SK-N-SH (cell line): Measurements from ENCODE around the gene CCNY. TPM values are rescaled to one million over a fixed set of nuclear protein-coding genes. Genes with fewer than 3 reads are reported as not detected.

Experiments
- CTCF ChIA-PET: fragments of 300-600, 350-600 bp; formaldehyde crosslinking; extraction: SDS; loops from one replicate; lab custom pipeline; 2021; lab: Yijun Ruan, JAX
- POLR2A ChIA-PET: fragments of 350-600 bp; sonication (Branson Sonifier 250); formaldehyde crosslinking; extraction: SDS; loops from one replicate; lab custom pipeline; 2020; ENCODE audit warnings: antibody characterized with exemption, inconsistent platforms; lab: Yijun Ruan, JAX
- DNase-seq: peaks from one replicate; pipeline ENCODE4 v3.0.0; 2012
- H2AFZ ChIP-seq: fragments of 200-600 bp; sonication (generic); 2 replicates; pipeline ENCODE4 v1.8.1; 2016; ENCODE audit warnings: antibody characterized with exemption, mild to moderate bottlenecking, low read depth
- H3F3A ChIP-seq: fragments of 200-600 bp; sonication (generic); replicated peaks from 2 replicates; pipeline ENCODE3; 2016; ENCODE audit warnings: antibody characterized with exemption, mild to moderate bottlenecking; ENCODE audit not compliant: insufficient read depth
- H3K27ac ChIP-seq, 2 experiments: fragments of 200-500 bp in 1 of 2; fragments of 200-600 bp in 1 of 2; sonication (Bioruptor generic) in 1 of 2; sonication (generic), shearing (Covaris generic) in 1 of 2; 2 replicates each; pipeline versions ENCODE4 v1.5.1 to v1.6.1; 2014 to 2016; ENCODE audit warnings: low read depth in 2 of 2, inconsistent platforms in 1 of 2, low read length in 1 of 2, mild to moderate bottlenecking in 1 of 2, mixed read lengths in 1 of 2
- H3K27me3 ChIP-seq: fragments of 200-600 bp; sonication (generic), shearing (Covaris generic); 2 replicates; pipeline ENCODE4 v1.6.1; 2016; ENCODE audit warnings: mixed run types; ENCODE audit not compliant: insufficient read depth
- H3K36me3 ChIP-seq, 2 experiments: fragments of 200-500 bp in 1 of 2; fragments of 200-600 bp in 1 of 2; sonication (Bioruptor generic) in 1 of 2; sonication (generic) in 1 of 2; replicated peaks in 1 of 2; 2 replicates each; pipeline versions ENCODE3 to v1.5.1; 2014 to 2016; ENCODE audit warnings: low read length in 1 of 2, mild to moderate bottlenecking in 1 of 2; ENCODE audit not compliant: insufficient read depth in 2 of 2, control insufficient read depth in 1 of 2
- H3K4me1 ChIP-seq, 2 experiments: fragments of 200-500 bp in 1 of 2; fragments of 200-600 bp in 1 of 2; sonication (Bioruptor generic) in 1 of 2; sonication (generic), shearing (Covaris generic) in 1 of 2; 2 replicates each; pipeline versions ENCODE4 v1.5.1 to v1.6.1; 2014 to 2016; ENCODE audit warnings: low read depth in 1 of 2, low read length in 1 of 2, mixed run types in 1 of 2; ENCODE audit not compliant: insufficient read depth in 2 of 2, control insufficient read depth in 1 of 2
- H3K4me2 ChIP-seq: fragments of 200-600 bp; sonication (generic), shearing (Covaris generic); 2 replicates; pipeline ENCODE4 v1.6.1; 2017; ENCODE audit warnings: mixed run types
- H3K4me3 ChIP-seq, 2 experiments: fragments of 200-500 bp in 1 of 2; fragments of 200-600 bp in 1 of 2; sonication (Bioruptor generic) in 1 of 2; sonication (generic), shearing (Covaris generic) in 1 of 2; 2 replicates each; pipeline versions ENCODE4 v1.5.1 to v1.8.1; 2014 to 2016; ENCODE audit warnings: low read depth in 2 of 2, inconsistent platforms in 1 of 2, low read length in 1 of 2, mild to moderate bottlenecking in 1 of 2, mixed read lengths in 1 of 2, moderate library complexity in 1 of 2
- H3K79me2 ChIP-seq: fragments of 200-600 bp; sonication (generic); 2 replicates; pipeline ENCODE4 v1.8.1; 2017; ENCODE audit warnings: mild to moderate bottlenecking; ENCODE audit not compliant: insufficient read depth
- H3K9ac ChIP-seq: fragments of 200-600 bp; sonication (generic); 2 replicates; pipeline ENCODE4 v1.6.1; 2017; ENCODE audit warnings: mixed run types
- H3K9me2 ChIP-seq: fragments of 200-600 bp; sonication (generic); 2 replicates; pipeline ENCODE4 v1.6.1; 2017; ENCODE audit warnings: mixed run types
- H3K9me3 ChIP-seq: fragments of 200-600 bp; sonication (generic); 2 replicates; pipeline ENCODE4 v1.6.1; 2017; ENCODE audit warnings: mixed run types, mild to moderate bottlenecking, moderate library complexity
- H4K20me1 ChIP-seq: fragments of 200-600 bp; sonication (generic); 2 replicates; pipeline ENCODE4 v1.6.1; 2017; ENCODE audit warnings: mild to moderate bottlenecking, mixed run types; ENCODE audit not compliant: insufficient read depth
- CHD2 ChIP-seq: fragments of 150-350 bp; IDR thresholded peaks from 2 replicates; pipeline ENCODE4 v1.6.1; 2018; ENCODE audit warnings: low read length; ENCODE audit not compliant: partially characterized antibody
- ELF1 ChIP-seq: IDR thresholded peaks from 2 replicates; pipeline ENCODE4 v1.4.0; 2012
- EP300 ChIP-seq, 2 experiments: IDR thresholded peaks; 2 replicates each; pipeline versions ENCODE4 v1.4.0 to v1.6.1; 2012; ENCODE audit warnings: borderline replicate concordance in 1 of 2, low read depth in 1 of 2, low read length in 1 of 2
- EZH2phosphoT487 ChIP-seq: fragments of 200-600 bp; sonication (generic); IDR thresholded peaks from 2 replicates; pipeline ENCODE4 v1.6.1; 2017; ENCODE audit warnings: low read depth, mixed run types, mild to moderate bottlenecking, antibody characterized with exemption, moderate library complexity, borderline replicate concordance
- FOXJ3 ChIP-seq: sonication (generic); formaldehyde crosslinking; IDR thresholded peaks from 2 replicates; pipeline ENCODE4 v1.5.1; 2020; ENCODE audit warnings: mild to moderate bottlenecking, missing genetic modification reagents
- FOXM1 ChIP-seq: IDR thresholded peaks from 2 replicates; pipeline ENCODE4 v1.4.0; 2012; ENCODE audit warnings: low read depth, mild to moderate bottlenecking
- GATA2 ChIP-seq: sonication (generic); formaldehyde crosslinking; IDR thresholded peaks from 2 replicates; pipeline ENCODE4 v1.5.0; 2020; ENCODE audit warnings: mild to moderate bottlenecking, missing genetic modification reagents
- IRF3 ChIP-seq: fragments of 150-350 bp; IDR thresholded peaks from 2 replicates; pipeline ENCODE4 v1.6.1; 2016; ENCODE audit warnings: mild to moderate bottlenecking, low read depth, low read length
- JUND ChIP-seq: IDR thresholded peaks from 2 replicates; pipeline ENCODE4 v1.4.0; 2012
- MEF2A ChIP-seq: IDR thresholded peaks from 2 replicates; pipeline ENCODE4 v1.4.0; 2012; ENCODE audit warnings: low read depth, borderline replicate concordance
- MXI1 ChIP-seq: IDR thresholded peaks from 2 replicates; pipeline ENCODE4 v1.6.1; 2012; ENCODE audit warnings: mild to moderate bottlenecking, low read depth, low read length, improper control_type of control experiment
- NFIC ChIP-seq: IDR thresholded peaks from 2 replicates; pipeline ENCODE4 v1.4.0; 2012; ENCODE audit warnings: borderline replicate concordance
- NRF1 ChIP-seq: IDR thresholded peaks from 2 replicates; pipeline ENCODE4 v1.6.1; 2012; ENCODE audit warnings: low read depth, mild to moderate bottlenecking, low read length
- PBX3 ChIP-seq: IDR thresholded peaks from 2 replicates; pipeline ENCODE4; 2012
- POLR2AphosphoS5 ChIP-seq: IDR thresholded peaks from 2 replicates; pipeline ENCODE4 v1.6.1; 2012; ENCODE audit warnings: low read depth, low read length
- RAD21 ChIP-seq: IDR thresholded peaks from 2 replicates; pipeline ENCODE4 v1.6.1; 2012; ENCODE audit warnings: mild to moderate bottlenecking, low read length
- RCOR1 ChIP-seq: fragments of 150-350 bp; IDR thresholded peaks from 2 replicates; pipeline ENCODE4 v1.6.1; 2017; ENCODE audit warnings: antibody characterized with exemption, low read length
- RFX5 ChIP-seq: IDR thresholded peaks from 2 replicates; pipeline ENCODE4 v1.6.1; 2012; ENCODE audit warnings: mild to moderate bottlenecking, improper control_type of control experiment, low read length
- TCF12 ChIP-seq: IDR thresholded peaks from 2 replicates; pipeline ENCODE4 v1.4.0; 2012
- USF1 ChIP-seq: IDR thresholded peaks from 2 replicates; pipeline ENCODE4 v1.4.0; 2012; ENCODE audit warnings: low read depth, borderline replicate concordance
- YY1 ChIP-seq: IDR thresholded peaks from 2 replicates; pipeline ENCODE4 v1.4.0; 2012; ENCODE audit warnings: low read depth, mild to moderate bottlenecking
- WGBS: methylation state at CpG from one replicate; pipeline ENCODE4 v1.1.6; 2017; ENCODE audit warnings: low lambda C conversion rate; 5-methylcytosine and 5-hydroxymethylcytosine counted together
- polyA plus RNA-seq, 3 experiments: library from polyadenylated mRNA; depleted of rRNA; stranded (reverse); fragments of >200 nt; gene quantifications; 2 replicates each; pipeline ENCODE4 v1.2.3, GENCODE V29; 2012
- TF ChIP-seq, protein P1 (sequence below): IDR thresholded peaks from 2 replicates; pipeline ENCODE4 v1.6.1; 2012; ENCODE audit warnings: mild to moderate bottlenecking, low read depth, low read length, moderate library complexity

The CCNY gene
- polyA plus RNA-seq, 1 of the 3 experiments (the other 2 are of a cell fraction): 29.4 TPM

- no peak for TF ChIP-seq MEF2A
- TF ChIP-seq EZH2phosphoT487: no peak
- TF ChIP-seq USF1: no peak
- TF ChIP-seq RAD21: no peak
- no peak for TF ChIP-seq ELF1
- TF ChIP-seq MXI1: no peak
- no peak for TF ChIP-seq FOXJ3 (CRISPR knock-in tag)
- TF ChIP-seq PBX3: no peak
- TF ChIP-seq TCF12: no peak
- TF ChIP-seq FOXM1: no peak
- TF ChIP-seq JUND: no peak
Observed at GRCh38 chr10:35541720-35542119, 205.4 kb downstream of the CCNY start (continued).

DNA sequence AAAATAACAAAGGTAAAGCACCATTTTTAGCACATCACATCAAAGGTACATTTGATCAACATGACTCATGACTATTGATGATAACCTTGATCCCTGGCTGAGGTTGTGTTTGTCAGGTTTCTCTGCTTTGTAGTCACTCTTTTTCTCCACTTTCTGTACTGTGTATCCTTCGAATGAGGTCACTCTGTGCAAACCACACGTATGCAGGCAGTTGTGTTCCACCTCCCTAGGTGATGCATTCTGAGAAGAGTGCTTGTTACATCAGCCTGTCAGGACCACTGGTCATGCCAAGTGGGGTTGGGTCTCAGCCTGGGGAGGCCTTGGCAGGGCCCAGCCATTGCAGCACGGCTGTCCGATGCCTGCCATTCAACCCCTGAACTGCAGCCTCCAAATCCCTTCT is 206.0 kb downstream of the CCNY start:
- Histone ChIP-seq H3K4me1 (peaks cover 2 to 7% of the 10 kb centered on the region in 2 experiments; a peak in 2 of 4 replicates), H3K9me3 (no peaks in the 10 kb centered on the region), H3K9ac (no peak overlapping the region), H3K4me2 (no peak overlapping the region), H3K79me2 (peaks cover 9% of the 10 kb centered on the region; the same call in 1 of the 2 replicates), H3K9me2 (no peaks in the 10 kb centered on the region), H3K36me3 (peaks cover 16 to 21% of the 10 kb centered on the region in 2 experiments), H3K27ac (no peak overlapping the region), H3K27me3 (no peaks in the 10 kb centered on the region), H4K20me1 (no peaks in the 10 kb centered on the region), H3K4me3 (no peak overlapping the region), H3F3A (peaks cover 6% of the 10 kb centered on the region), H2AFZ (no peak overlapping the region)
- CTCF ChIA-PET: no interaction called here
- TF ChIP-seq, protein P1, sequence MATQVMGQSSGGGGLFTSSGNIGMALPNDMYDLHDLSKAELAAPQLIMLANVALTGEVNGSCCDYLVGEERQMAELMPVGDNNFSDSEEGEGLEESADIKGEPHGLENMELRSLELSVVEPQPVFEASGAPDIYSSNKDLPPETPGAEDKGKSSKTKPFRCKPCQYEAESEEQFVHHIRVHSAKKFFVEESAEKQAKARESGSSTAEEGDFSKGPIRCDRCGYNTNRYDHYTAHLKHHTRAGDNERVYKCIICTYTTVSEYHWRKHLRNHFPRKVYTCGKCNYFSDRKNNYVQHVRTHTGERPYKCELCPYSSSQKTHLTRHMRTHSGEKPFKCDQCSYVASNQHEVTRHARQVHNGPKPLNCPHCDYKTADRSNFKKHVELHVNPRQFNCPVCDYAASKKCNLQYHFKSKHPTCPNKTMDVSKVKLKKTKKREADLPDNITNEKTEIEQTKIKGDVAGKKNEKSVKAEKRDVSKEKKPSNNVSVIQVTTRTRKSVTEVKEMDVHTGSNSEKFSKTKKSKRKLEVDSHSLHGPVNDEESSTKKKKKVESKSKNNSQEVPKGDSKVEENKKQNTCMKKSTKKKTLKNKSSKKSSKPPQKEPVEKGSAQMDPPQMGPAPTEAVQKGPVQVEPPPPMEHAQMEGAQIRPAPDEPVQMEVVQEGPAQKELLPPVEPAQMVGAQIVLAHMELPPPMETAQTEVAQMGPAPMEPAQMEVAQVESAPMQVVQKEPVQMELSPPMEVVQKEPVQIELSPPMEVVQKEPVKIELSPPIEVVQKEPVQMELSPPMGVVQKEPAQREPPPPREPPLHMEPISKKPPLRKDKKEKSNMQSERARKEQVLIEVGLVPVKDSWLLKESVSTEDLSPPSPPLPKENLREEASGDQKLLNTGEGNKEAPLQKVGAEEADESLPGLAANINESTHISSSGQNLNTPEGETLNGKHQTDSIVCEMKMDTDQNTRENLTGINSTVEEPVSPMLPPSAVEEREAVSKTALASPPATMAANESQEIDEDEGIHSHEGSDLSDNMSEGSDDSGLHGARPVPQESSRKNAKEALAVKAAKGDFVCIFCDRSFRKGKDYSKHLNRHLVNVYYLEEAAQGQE: no peak
- TF ChIP-seq CHD2 (no peak), MEF2A (no peak), ELF1 (no peak), PBX3 (no peak), NRF1 (no peak), JUND (no peak), NFIC (no peak), FOXJ3 (CRISPR knock-in tag) (no peak), RCOR1 (no peak), POLR2AphosphoS5 (no peak), YY1 (no peak), FOXM1 (no peak), EP300 (IDR thresholded peaks at IDR 0.05; ENCODE audit: borderline replicate concordance in 1 of 2, low read depth in 1 of 2, low read length in 1 of 2) (no peak), GATA2 (CRISPR knock-in tag) (no peak), RFX5 (no peak), EZH2phosphoT487 (no peak), MXI1 (no peak), USF1 (no peak), IRF3 (no peak)
- 90% methylated on average over 4 of the region's 4 CpGs for WGBS
- DNase-seq: no peak
- POLR2A ChIA-PET: no interaction called here
